DOHH2 (cell line): ENCODE measurements around the gene IGF2BP1.

Experiments used
- EZH2phosphoT487 ChIP-seq: fragments of 200-600 bp; sonication (generic); IDR thresholded peaks from 2 replicates; pipeline ENCODE4 v1.6.1; 2017; ENCODE audit warnings: borderline replicate concordance, mild to moderate bottlenecking, antibody characterized with exemption, low read length, moderate library complexity, mixed read lengths
- TF ChIP-seq, protein P1 (sequence below): fragments of 200-600 bp; sonication (generic); IDR thresholded peaks from one replicate; pipeline ENCODE4 v1.5.1; 2014; ENCODE audit warnings: antibody characterized with exemption, mild to moderate bottlenecking, low read depth, low read length; ENCODE audit not compliant: poor library complexity, severe bottlenecking

DNA sequence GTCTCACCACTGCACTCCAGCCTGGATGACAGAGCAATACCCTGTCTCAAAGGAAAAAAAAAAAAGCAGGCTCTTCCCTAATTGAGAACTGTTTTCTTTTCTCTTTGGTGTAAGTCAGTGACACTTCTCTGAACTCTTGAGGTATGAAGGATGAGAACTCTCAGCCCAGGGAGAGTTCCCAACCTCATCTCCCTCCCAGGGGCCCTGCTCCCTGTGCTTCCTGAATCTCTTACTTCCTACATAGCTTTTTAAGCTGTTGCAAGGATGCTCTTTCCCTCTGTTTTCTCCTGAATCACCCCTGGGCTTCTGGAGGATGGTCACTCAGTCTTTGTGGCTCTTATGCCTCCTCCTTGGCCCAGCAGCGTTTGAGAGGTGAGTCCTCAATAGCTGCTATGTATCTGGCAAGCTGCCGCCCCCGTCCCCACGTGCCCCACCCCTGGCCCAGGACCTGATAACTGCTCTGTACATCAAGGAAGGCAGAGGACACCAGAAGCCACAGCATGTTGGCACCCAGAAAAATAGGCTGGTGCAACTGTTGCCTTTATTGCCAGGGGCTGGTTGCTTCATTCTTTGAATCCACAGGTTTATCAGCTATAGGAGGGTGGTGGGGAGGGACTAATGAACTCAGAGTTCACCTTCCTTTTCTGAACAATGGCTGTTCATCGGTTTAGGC lies 24.0 kb downstream of the IGF2BP1 start:
- TF ChIP-seq, protein P1, sequence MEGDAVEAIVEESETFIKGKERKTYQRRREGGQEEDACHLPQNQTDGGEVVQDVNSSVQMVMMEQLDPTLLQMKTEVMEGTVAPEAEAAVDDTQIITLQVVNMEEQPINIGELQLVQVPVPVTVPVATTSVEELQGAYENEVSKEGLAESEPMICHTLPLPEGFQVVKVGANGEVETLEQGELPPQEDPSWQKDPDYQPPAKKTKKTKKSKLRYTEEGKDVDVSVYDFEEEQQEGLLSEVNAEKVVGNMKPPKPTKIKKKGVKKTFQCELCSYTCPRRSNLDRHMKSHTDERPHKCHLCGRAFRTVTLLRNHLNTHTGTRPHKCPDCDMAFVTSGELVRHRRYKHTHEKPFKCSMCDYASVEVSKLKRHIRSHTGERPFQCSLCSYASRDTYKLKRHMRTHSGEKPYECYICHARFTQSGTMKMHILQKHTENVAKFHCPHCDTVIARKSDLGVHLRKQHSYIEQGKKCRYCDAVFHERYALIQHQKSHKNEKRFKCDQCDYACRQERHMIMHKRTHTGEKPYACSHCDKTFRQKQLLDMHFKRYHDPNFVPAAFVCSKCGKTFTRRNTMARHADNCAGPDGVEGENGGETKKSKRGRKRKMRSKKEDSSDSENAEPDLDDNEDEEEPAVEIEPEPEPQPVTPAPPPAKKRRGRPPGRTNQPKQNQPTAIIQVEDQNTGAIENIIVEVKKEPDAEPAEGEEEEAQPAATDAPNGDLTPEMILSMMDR, result no peak
- no peak for TF ChIP-seq EZH2phosphoT487
